HPDE6-E6E7 (cell line): ENCODE data around the gene IRX1.

ENCODE experiments used
- DNase-seq: peaks from one replicate; pipeline ENCODE4 v3.0.0; 2011; ENCODE audit warnings: missing footprints; ENCODE audit errors: extremely low spot score

The IRX1 gene

GRCh38 chr5:3595006-3595961 is at the start of gene IRX1:
Gene IRX1 (plus strand): TSS chr5:3595832. CDS start chr5:3596106, 274 bp downstream.
- no peak for DNase-seq

- no peak for DNase-seq
Observed at GRCh38 chr5:3546028-3546427, 49.6 kb upstream of the IRX1 start.

GRCh38 chr5:3564116-3564515 is 31.5 kb upstream of the IRX1 start:
- no peak for DNase-seq

- DNase-seq, result no peak
Observed at GRCh38 chr5:3564827-3565518, 30.7 kb upstream of the IRX1 start.

GRCh38 chr5:3584724-3585531 is 10.7 kb upstream of the IRX1 start:
- DNase-seq, result no peak

- no peak for DNase-seq
Observed at GRCh38 chr5:3590161-3590966, 5.3 kb upstream of the IRX1 start.

- DNase-seq, result no peak
Observed at GRCh38 chr5:3590967-3591900, 4.4 kb upstream of the IRX1 start.

- no peak for DNase-seq
Observed at GRCh38 chr5:3592298-3592697, 3.3 kb upstream of the IRX1 start.

GRCh38 chr5:3593771-3594509 is 1.7 kb upstream of the IRX1 start:
- no peak for DNase-seq

- no peak for DNase-seq
Observed at GRCh38 chr5:3594510-3595005, 1.1 kb upstream of the IRX1 start.

- DNase-seq, result no peak
Observed at GRCh38 chr5:3596261-3596825, 711 bp downstream of the IRX1 start.

- no peak for DNase-seq
Observed at GRCh38 chr5:3596857-3597166, 1.2 kb downstream of the IRX1 start.

GRCh38 chr5:3597167-3598007 is 1.8 kb downstream of the IRX1 start:
- DNase-seq, result no peak

GRCh38 chr5:3598207-3598606 is 2.6 kb downstream of the IRX1 start:
- DNase-seq, result no peak

- no peak for DNase-seq
Observed at GRCh38 chr5:3598769-3599211, 3.2 kb downstream of the IRX1 start.

- DNase-seq, result no peak
Observed at GRCh38 chr5:3599226-3600105, 3.8 kb downstream of the IRX1 start.
